Left lung (tissue), 10 donors: ENCODE data around the gene CDH19. TPM values are rescaled to one million over a fixed set of nuclear protein-coding genes. Genes with fewer than 3 reads are reported as not detected.

Source experiments
- ATAC-seq: fragments of 200-7000 bp; cut with Tn5 transposase; one replicate; pipeline ENCODE4 v1.9.1; 2020; ENCODE audit warnings: moderate library complexity
- DNase-seq, 4 donors: peaks; one replicate each; pipeline ENCODE4 v3.0.0-alpha.2; 2013 to 2020
- H3K27ac ChIP-seq, 2 donors: fragments of 200-600 bp; sonication (generic) in 1 of 2; one replicate each; pipeline versions ENCODE4 v1.5.0 to v1.8.0; 2020 to 2021
- H3K27me3 ChIP-seq, 2 donors: fragments of 200-600 bp; sonication (generic) in 1 of 2; one replicate each; pipeline versions ENCODE4 v1.5.0 to v1.8.0; 2020 to 2021
- H3K36me3 ChIP-seq, 2 donors: fragments of 200-600 bp; sonication (generic) in 1 of 2; one replicate each; pipeline versions ENCODE4 v1.5.0 to v1.8.0; 2020 to 2021
- H3K4me1 ChIP-seq, 2 donors: fragments of 200-600 bp; one replicate each; pipeline ENCODE4 v1.8.0; 2021
- H3K4me3 ChIP-seq, 2 donors: fragments of 200-600 bp; sonication (generic) in 1 of 2; one replicate each; pipeline versions ENCODE4 v1.5.0 to v1.8.0; 2020 to 2021; ENCODE audit warnings: mild to moderate bottlenecking in 1 of 2
- H3K9me3 ChIP-seq, 2 donors: fragments of 200-600 bp; sonication (generic) in 1 of 2; one replicate each; pipeline versions ENCODE4 v1.5.0 to v1.8.0; 2020 to 2021
- CTCF ChIP-seq, 2 donors: fragments of 200-600 bp; sonication (generic) in 1 of 2; IDR thresholded peaks; one replicate each; pipeline versions ENCODE4 v1.5.0 to v1.8.0; 2021; ENCODE audit warnings: antibody characterized with exemption in 2 of 2
- intact Hi-C, 2 donors: fragments of 100-400 bp; cut with DNase I; formaldehyde crosslinking; loops; one replicate each; pipeline versions ENCODE4 v1.11.2 to v1.14.2; 2022
- polyA plus RNA-seq, 6 donors: library from polyadenylated mRNA; unstranded; fragments of 120-200 nt; gene quantifications; one replicate each; pipeline ENCODE4 v1.2.1, GENCODE V29; 2013; ENCODE audit not compliant: insufficient read length in 6 of 6
- total RNA-seq, 2 donors: library from RNA; stranded (reverse); fragmentation: NEBNext Ultra II Directional; extraction: Animal tissue kit (Norgen Biotek cat#: 25700); gene quantifications; one replicate each; pipeline ENCODE4 v1.2.1, GENCODE V29; 2021
- donor health status: DM: no; HTN: yes; CAD: no.
- donor health status: DM: no; HTN: no; CAD: no.

CDH19 gene
- total and polyA plus RNA-seq, 8 donors: 0.07 to 0.85 (median 0.33) TPM

- ATAC-seq (no peak), DNase-seq (no peak)
- H3K27me3 ChIP-seq: no peaks in the 10 kb centered on the region
- H3K9me3 ChIP-seq: no peaks in the 10 kb centered on the region
- TF ChIP-seq CTCF (IDR thresholded peaks at IDR 0.05): no peak
- no peak overlapping the region for H3K4me3 ChIP-seq
- H3K4me1 ChIP-seq: no peaks in the 10 kb centered on the region
- intact Hi-C loops: no loop called here
- no peak overlapping the region for H3K27ac ChIP-seq
- H3K36me3 ChIP-seq: no peaks in the 10 kb centered on the region
Observed at GRCh38 chr18:66623821-66624220, 19.9 kb upstream of the CDH19 start.

GRCh38 chr18:66621816-66622576 is 18.1 kb upstream of the CDH19 start:
- TF ChIP-seq CTCF (IDR thresholded peaks at IDR 0.05): no peak
- DNase-seq (peak in 1 of 4 donors; percentile 8), ATAC-seq (no peak)
- Histone ChIP-seq H3K27me3 (no peaks in the 10 kb centered on the region), H3K27ac (no peak overlapping the region), H3K4me1 (no peaks in the 10 kb centered on the region), H3K36me3 (no peaks in the 10 kb centered on the region), H3K9me3 (no peaks in the 10 kb centered on the region), H3K4me3 (no peak overlapping the region)
- intact Hi-C loops: no loop called here

GRCh38 chr18:66616523-66616983 is 12.7 kb upstream of the CDH19 start:
- TF ChIP-seq CTCF (IDR thresholded peaks at IDR 0.05): peak in 1 of 2 donors; percentile 16
- Histone ChIP-seq H3K27ac (no peak overlapping the region), H3K36me3 (no peaks in the 10 kb centered on the region), H3K9me3 (no peaks in the 10 kb centered on the region), H3K4me1 (no peaks in the 10 kb centered on the region), H3K4me3 (no peak overlapping the region), H3K27me3 (no peaks in the 10 kb centered on the region)
- DNase-seq: peak in 1 of 4 donors; percentile 4
- peak; percentile 56 for ATAC-seq
- intact Hi-C loops: no loop called here

GRCh38 chr18:66615176-66615575 is 11.3 kb upstream of the CDH19 start:
- TF ChIP-seq CTCF (IDR thresholded peaks at IDR 0.05): no peak
- Histone ChIP-seq H3K36me3 (no peaks in the 10 kb centered on the region), H3K4me3 (no peak overlapping the region), H3K4me1 (no peaks in the 10 kb centered on the region), H3K27me3 (no peaks in the 10 kb centered on the region), H3K27ac (no peak overlapping the region), H3K9me3 (no peaks in the 10 kb centered on the region)
- no peak for ATAC-seq
- intact Hi-C loops: no loop called here
- DNase-seq: peak in 2 of 4 donors; percentile 1 to 10

- ATAC-seq: no peak
Observed at GRCh38 chr18:66607632-66608031, 3.7 kb upstream of the CDH19 start.

More at GRCh38 chr18:66607632-66608031, 3.7 kb upstream of the CDH19 start:
- no peaks in the 10 kb centered on the region for H3K9me3 ChIP-seq
- no peaks in the 10 kb centered on the region for H3K27me3 ChIP-seq
- no peaks in the 10 kb centered on the region for H3K4me1 ChIP-seq
- intact Hi-C loops: no loop called here
- no peak overlapping the region for H3K27ac ChIP-seq
- DNase-seq: no peak
- TF ChIP-seq CTCF (IDR thresholded peaks at IDR 0.05): no peak
- no peaks in the 10 kb centered on the region for H3K36me3 ChIP-seq
- no peak overlapping the region for H3K4me3 ChIP-seq
